Neural progenitor cell (in vitro differentiated cells): ENCODE results near the gene CD101. TPM values are rescaled to one million over a fixed set of nuclear protein-coding genes. Genes with fewer than 3 reads are reported as not detected.

ENCODE experiments used
- DNase-seq: peaks from one replicate; pipeline ENCODE4 v3.0.0-alpha.2; 2016; ENCODE audit warnings: low spot score
- H2AFZ ChIP-seq: fragments of 200-600 bp; sonication (generic); replicated peaks from 2 replicates; pipeline ENCODE4 v1.6.1; 2016; ENCODE audit warnings: antibody characterized with exemption
- H3F3A ChIP-seq: fragments of 200-600 bp; sonication (generic); 2 replicates; pipeline ENCODE4 v1.6.1; 2016; ENCODE audit warnings: antibody characterized with exemption, low read depth
- H3K27ac ChIP-seq: fragments of 200-600 bp; sonication (generic); 2 replicates; pipeline ENCODE4 v1.5.1; 2016; ENCODE audit warnings: mild to moderate bottlenecking
- H3K27me3 ChIP-seq: fragments of 200-600 bp; sonication (generic); 2 replicates; pipeline ENCODE4 v1.6.1; 2016; ENCODE audit warnings: mild to moderate bottlenecking, moderate library complexity
- H3K36me3 ChIP-seq: fragments of 200-600 bp; sonication (generic); 2 replicates; pipeline ENCODE4 v1.5.1; 2016
- H3K4me1 ChIP-seq: fragments of 200-600 bp; sonication (generic); 2 replicates; pipeline ENCODE4 v1.6.1; 2016; ENCODE audit warnings: mixed run types
- H3K4me2 ChIP-seq: fragments of 200-600 bp; sonication (generic); 2 replicates; pipeline ENCODE4 v1.6.1; 2016
- H3K4me3 ChIP-seq: fragments of 200-600 bp; sonication (generic); 2 replicates; pipeline ENCODE4 v1.5.1; 2016
- H3K79me2 ChIP-seq: fragments of 200-600 bp; sonication (generic); 2 replicates; pipeline ENCODE4 v1.6.1; 2016; ENCODE audit warnings: low read depth
- H3K9ac ChIP-seq: fragments of 200-600 bp; sonication (generic); 2 replicates; pipeline ENCODE4 v1.6.1; 2016
- H3K9me3 ChIP-seq: fragments of 200-600 bp; sonication (generic); 2 replicates; pipeline ENCODE4 v1.5.1; 2016; ENCODE audit warnings: low read depth
- H4K20me1 ChIP-seq: fragments of 200-600 bp; sonication (generic); 2 replicates; pipeline ENCODE4 v1.6.1; 2016; ENCODE audit warnings: low read depth
- H3K27ac Mint-ChIP-seq: 3 replicates; pipeline ENCODE4 v1.8.0; 2021; ENCODE audit warnings: mixed read lengths
- H3K27me3 Mint-ChIP-seq: 2 replicates; pipeline ENCODE4 v1.8.0; 2022; ENCODE audit warnings: low read depth, mild to moderate bottlenecking, inconsistent platforms, moderate library complexity, mixed read lengths; ENCODE audit not compliant: insufficient read depth
- H3K36me3 Mint-ChIP-seq: 3 replicates; pipeline ENCODE4 v1.8.0; 2021; ENCODE audit warnings: mixed read lengths
- H3K4me1 Mint-ChIP-seq: 3 replicates; pipeline ENCODE4 v1.8.0; 2021; ENCODE audit warnings: mixed read lengths
- H3K4me3 Mint-ChIP-seq: 3 replicates; pipeline ENCODE4 v1.8.0; 2021; ENCODE audit warnings: mild to moderate bottlenecking, moderate library complexity, mixed read lengths
- H3K9me3 Mint-ChIP-seq: 3 replicates; pipeline ENCODE4 v1.8.0; 2020; ENCODE audit warnings: mixed read lengths
- EZH2 ChIP-seq: fragments of 200-600 bp; sonication (generic); IDR thresholded peaks from 2 replicates; pipeline ENCODE4 v1.6.1; 2017; ENCODE audit warnings: antibody characterized with exemption, mild to moderate bottlenecking, moderate library complexity
- EZH2phosphoT487 ChIP-seq: fragments of 200-600 bp; sonication (generic); IDR thresholded peaks from 2 replicates; pipeline ENCODE4 v1.6.1; 2017; ENCODE audit warnings: antibody characterized with exemption
- total RNA-seq: library from RNA; depleted of rRNA; stranded (reverse); fragments of >200 nt; gene quantifications from 2 replicates; pipeline ENCODE4 v1.2.3, GENCODE V29; 2015; ENCODE audit warnings: low replicate concordance
- TF ChIP-seq, protein P1 (sequence below): fragments of 200-600 bp; sonication (generic); IDR thresholded peaks from 2 replicates; pipeline ENCODE4 v1.5.1; 2017; ENCODE audit warnings: antibody characterized with exemption, mild to moderate bottlenecking

CD101 gene
- total RNA-seq, 1 donor from 2014 or later = 0.41 TPM

DNA sequence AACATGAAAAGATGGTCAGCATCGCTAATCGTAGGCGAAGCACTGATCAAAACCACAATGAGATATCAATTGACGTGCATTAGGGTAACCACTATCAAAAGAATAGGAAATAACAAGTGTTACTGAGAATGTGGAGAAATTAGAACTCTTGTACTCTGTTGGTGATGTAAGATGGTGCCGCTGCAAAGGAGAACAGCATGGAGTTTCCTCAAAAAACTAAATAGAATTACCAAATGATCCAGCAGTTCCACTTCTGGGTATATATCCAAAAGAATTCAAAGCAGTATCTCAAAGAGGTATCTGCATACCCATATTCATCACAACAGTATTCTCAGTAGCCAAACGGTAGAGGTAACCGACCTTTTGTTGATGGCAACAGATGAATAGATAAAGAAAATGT lies 8.3 kb upstream of the CD101 start:
- no peak overlapping the region for H2AFZ ChIP-seq
- Mint-ChIP-seq H3K27me3 (no peaks in the 10 kb centered on the region), H3K9me3 (peaks cover 9% of the 10 kb centered on the region), H3K4me3 (no peak overlapping the region), H3K36me3 (peaks cover 22% of the 10 kb centered on the region), H3K27ac (no peak overlapping the region), H3K4me1 (peaks cover 8% of the 10 kb centered on the region)
- H3K9ac ChIP-seq = no peak overlapping the region
- no peak overlapping the region for H3K4me2 ChIP-seq
- H3F3A ChIP-seq = no peaks in the 10 kb centered on the region
- H3K36me3 ChIP-seq = no peaks in the 10 kb centered on the region
- H4K20me1 ChIP-seq = no peaks in the 10 kb centered on the region
- no peaks in the 10 kb centered on the region for H3K79me2 ChIP-seq
- DNase-seq = no peak
- H3K4me1 ChIP-seq = no peaks in the 10 kb centered on the region
- no peaks in the 10 kb centered on the region for H3K27me3 ChIP-seq
- no peak overlapping the region for H3K4me3 ChIP-seq
- H3K27ac ChIP-seq = no peak overlapping the region
- H3K9me3 ChIP-seq = no peaks in the 10 kb centered on the region
- TF ChIP-seq EZH2phosphoT487 (no peak), EZH2 (no peak)
- TF ChIP-seq, protein P1, sequence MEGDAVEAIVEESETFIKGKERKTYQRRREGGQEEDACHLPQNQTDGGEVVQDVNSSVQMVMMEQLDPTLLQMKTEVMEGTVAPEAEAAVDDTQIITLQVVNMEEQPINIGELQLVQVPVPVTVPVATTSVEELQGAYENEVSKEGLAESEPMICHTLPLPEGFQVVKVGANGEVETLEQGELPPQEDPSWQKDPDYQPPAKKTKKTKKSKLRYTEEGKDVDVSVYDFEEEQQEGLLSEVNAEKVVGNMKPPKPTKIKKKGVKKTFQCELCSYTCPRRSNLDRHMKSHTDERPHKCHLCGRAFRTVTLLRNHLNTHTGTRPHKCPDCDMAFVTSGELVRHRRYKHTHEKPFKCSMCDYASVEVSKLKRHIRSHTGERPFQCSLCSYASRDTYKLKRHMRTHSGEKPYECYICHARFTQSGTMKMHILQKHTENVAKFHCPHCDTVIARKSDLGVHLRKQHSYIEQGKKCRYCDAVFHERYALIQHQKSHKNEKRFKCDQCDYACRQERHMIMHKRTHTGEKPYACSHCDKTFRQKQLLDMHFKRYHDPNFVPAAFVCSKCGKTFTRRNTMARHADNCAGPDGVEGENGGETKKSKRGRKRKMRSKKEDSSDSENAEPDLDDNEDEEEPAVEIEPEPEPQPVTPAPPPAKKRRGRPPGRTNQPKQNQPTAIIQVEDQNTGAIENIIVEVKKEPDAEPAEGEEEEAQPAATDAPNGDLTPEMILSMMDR = no peak

DNA sequence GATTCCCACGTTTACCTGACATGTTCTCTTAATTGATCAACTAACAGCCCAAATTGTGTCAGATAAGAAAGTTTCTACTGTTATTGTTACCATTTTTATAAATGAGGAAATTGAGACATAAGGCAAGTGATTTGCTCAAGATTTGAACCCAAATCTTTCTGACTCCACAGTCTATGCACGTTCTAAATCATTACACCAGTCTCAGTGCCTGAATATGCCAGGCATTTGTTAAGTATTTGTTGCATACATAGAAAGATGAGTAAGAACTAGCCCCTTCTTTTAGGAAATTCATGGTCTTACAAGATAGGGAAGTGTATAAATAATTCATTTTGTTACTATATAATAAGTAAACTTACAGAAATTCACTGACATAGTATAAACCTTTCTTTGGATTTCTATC lies 7.1 kb upstream of the CD101 start:
- H3K4me2 ChIP-seq = no peak overlapping the region
- H3K36me3 ChIP-seq = no peaks in the 10 kb centered on the region
- H3K4me1 ChIP-seq = no peaks in the 10 kb centered on the region
- Mint-ChIP-seq H3K4me1 (peaks cover 3% of the 10 kb centered on the region), H3K36me3 (peaks cover 17% of the 10 kb centered on the region), H3K4me3 (no peak overlapping the region), H3K9me3 (peaks cover 9% of the 10 kb centered on the region), H3K27ac (no peak overlapping the region), H3K27me3 (no peaks in the 10 kb centered on the region)
- no peak overlapping the region for H2AFZ ChIP-seq
- H3K4me3 ChIP-seq = no peak overlapping the region
- H3K9ac ChIP-seq = no peak overlapping the region
- H4K20me1 ChIP-seq = no peaks in the 10 kb centered on the region
- no peak for TF ChIP-seq EZH2
- no peak for TF ChIP-seq EZH2phosphoT487
- TF ChIP-seq, protein P1 = no peak
- H3F3A ChIP-seq = no peaks in the 10 kb centered on the region
- H3K79me2 ChIP-seq = no peaks in the 10 kb centered on the region
- no peak overlapping the region for H3K27ac ChIP-seq
- DNase-seq = no peak
- H3K9me3 ChIP-seq = no peaks in the 10 kb centered on the region
- H3K27me3 ChIP-seq = no peaks in the 10 kb centered on the region

- no peaks in the 10 kb centered on the region for H3K36me3 ChIP-seq
- no peaks in the 10 kb centered on the region for H3K79me2 ChIP-seq
- no peaks in the 10 kb centered on the region for H3K4me1 ChIP-seq
- peaks cover 6% of the 10 kb centered on the region for H3K9me3 Mint-ChIP-seq
- no peaks in the 10 kb centered on the region for H3K27me3 ChIP-seq
- no peak overlapping the region for H3K4me2 ChIP-seq
- H3F3A ChIP-seq = no peaks in the 10 kb centered on the region
- no peaks in the 10 kb centered on the region for H3K4me1 Mint-ChIP-seq
- H3K9me3 ChIP-seq = no peaks in the 10 kb centered on the region
- H2AFZ ChIP-seq = no peak overlapping the region
- TF ChIP-seq, protein P1 = no peak
- TF ChIP-seq EZH2 (no peak), EZH2phosphoT487 (no peak)
- H3K36me3 Mint-ChIP-seq = peaks cover 7% of the 10 kb centered on the region
- no peaks in the 10 kb centered on the region for H4K20me1 ChIP-seq
- no peak overlapping the region for H3K9ac ChIP-seq
- no peak overlapping the region for H3K4me3 ChIP-seq
- peaks cover 4% of the 10 kb centered on the region for H3K27me3 Mint-ChIP-seq
- no peak overlapping the region for H3K4me3 Mint-ChIP-seq
- H3K27ac Mint-ChIP-seq = no peak overlapping the region
- DNase-seq = no peak
- no peak overlapping the region for H3K27ac ChIP-seq
These were observed 4.5 kb upstream of the CD101 start for GRCh38 chr1:116997066-116997465.

GRCh38 chr1:116997636-116998035 lies 3.9 kb upstream of the CD101 start:
- peaks cover 4% of the 10 kb centered on the region for H3K9me3 Mint-ChIP-seq
- no peaks in the 10 kb centered on the region for H4K20me1 ChIP-seq
- H3K4me1 ChIP-seq = no peaks in the 10 kb centered on the region
- peaks cover 5% of the 10 kb centered on the region for H3K36me3 Mint-ChIP-seq
- H3K9me3 ChIP-seq = no peaks in the 10 kb centered on the region
- no peaks in the 10 kb centered on the region for H3K79me2 ChIP-seq
- no peak overlapping the region for H2AFZ ChIP-seq
- H3K4me1 Mint-ChIP-seq = no peaks in the 10 kb centered on the region
- H3K27me3 Mint-ChIP-seq = peaks cover 4% of the 10 kb centered on the region
- no peak overlapping the region for H3K27ac Mint-ChIP-seq
- TF ChIP-seq EZH2 (no peak), EZH2phosphoT487 (no peak)
- TF ChIP-seq, protein P1 = no peak
- no peaks in the 10 kb centered on the region for H3K36me3 ChIP-seq
- H3K9ac ChIP-seq = no peak overlapping the region
- H3F3A ChIP-seq = no peaks in the 10 kb centered on the region
- H3K27me3 ChIP-seq = no peaks in the 10 kb centered on the region
- H3K4me3 ChIP-seq = no peak overlapping the region
- H3K27ac ChIP-seq = no peak overlapping the region
- no peak for DNase-seq
- no peak overlapping the region for H3K4me2 ChIP-seq
- H3K4me3 Mint-ChIP-seq = no peak overlapping the region
